HT1080 (cell line): ENCODE data around the gene GCKR. TPM values are rescaled to one million over a fixed set of nuclear protein-coding genes. Genes with fewer than 3 reads are reported as not detected.

Experiments used
- DNase-seq: peaks from one replicate; pipeline ENCODE4 v3.0.0-alpha.2; 2015; ENCODE audit warnings: low read depth
- small RNA-seq: library from RNA; depleted of rRNA; stranded (forward); fragments of <200 nt; gene quantifications from one replicate; pipeline ENCODE3, GENCODE V24; 2014
- total RNA-seq: library from RNA; depleted of rRNA; stranded (reverse); fragments of >200 nt; shearing (Covaris generic); gene quantifications from 2 replicates; pipeline ENCODE4 v1.2.3, GENCODE V29; 2014; rRNA removed

Gene GCKR
- total RNA-seq, 1 experiment from 2014 or later = not detected

DNA sequence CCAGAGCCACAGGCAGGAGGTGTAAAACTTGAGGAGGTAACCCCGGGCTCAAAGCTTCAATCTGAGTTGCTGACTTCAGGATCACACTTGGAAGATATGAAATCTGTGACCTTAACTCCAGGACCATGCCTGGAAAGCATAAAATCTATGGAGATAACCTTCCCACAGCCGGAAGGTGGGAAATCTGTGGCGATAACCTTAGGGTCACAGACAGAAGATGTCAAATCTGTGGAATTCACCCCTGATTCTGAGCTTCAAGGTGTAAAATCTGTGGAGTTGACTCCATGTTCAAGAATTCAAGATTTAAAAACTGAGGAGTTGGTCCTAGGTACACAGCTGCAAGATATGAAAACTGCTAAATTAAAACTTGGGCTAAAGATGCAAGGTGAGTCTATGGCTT, 74.6 kb downstream of the GCKR start:
- DNase-seq = no peak

DNA sequence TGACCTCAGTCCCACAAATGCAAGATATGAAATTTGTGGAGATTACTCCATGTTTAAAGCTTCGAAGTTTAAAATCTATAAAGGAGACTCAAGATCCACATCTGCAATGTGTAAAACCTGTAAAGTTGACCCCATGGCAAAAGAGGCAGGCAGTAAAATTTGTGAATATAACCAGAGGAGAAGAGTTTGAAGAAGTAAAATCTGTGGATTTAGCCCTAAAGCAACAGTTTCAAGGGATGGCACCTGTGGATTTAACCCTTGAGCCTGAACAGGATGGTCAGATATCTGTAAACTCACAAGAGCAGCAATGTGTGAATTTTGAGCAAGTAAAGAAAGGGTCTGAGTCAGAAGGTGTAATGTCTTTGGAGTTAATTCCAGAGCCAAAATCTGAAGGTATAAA, 75.0 kb downstream of the GCKR start:
- no peak for DNase-seq

DNA sequence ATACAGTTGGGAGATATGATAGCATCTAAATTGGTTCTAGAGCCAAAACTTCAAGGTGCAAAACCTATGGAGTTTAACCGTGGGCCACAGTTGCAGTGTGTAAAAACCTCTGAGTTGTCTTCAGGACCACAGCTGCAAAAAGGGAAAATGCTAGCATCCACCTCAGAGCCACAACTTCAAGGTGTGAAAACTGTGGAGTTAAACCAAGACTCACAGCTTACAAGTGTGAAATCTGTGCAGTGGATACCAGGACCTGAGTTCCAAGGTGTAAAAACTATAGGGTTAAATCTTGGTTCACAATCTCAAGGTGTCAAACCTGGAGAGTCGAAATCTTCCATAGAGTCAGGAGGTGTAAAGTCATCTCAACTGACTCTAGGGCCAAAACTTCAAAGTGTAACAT, 75.8 kb downstream of the GCKR start:
- no peak for DNase-seq

DNA sequence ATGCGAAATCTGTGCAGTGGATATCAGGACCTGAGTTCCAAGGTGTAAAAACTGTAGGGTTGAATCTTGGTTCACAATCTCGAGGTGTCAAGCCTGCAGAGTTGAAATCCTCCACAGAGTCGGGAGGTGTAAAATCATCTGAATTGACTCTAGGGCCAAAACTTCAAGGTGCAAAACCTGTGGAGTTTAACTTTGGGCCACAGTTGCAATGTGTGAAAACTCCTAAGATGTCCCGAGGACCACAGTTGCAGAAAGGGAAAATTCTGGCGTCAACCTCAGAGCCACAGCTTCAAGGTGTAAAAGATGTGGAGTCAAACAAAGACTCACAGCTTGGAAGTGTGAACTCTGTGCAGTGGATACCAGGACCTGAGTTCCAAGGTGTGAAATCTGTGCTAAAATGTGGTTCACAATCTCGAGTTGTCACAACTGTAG, 76.4 kb downstream of the GCKR start:
- DNase-seq = no peak

Small RNA genes lying within 50 kb of the gene (small RNA-seq; reads per million reads assigned to genes)
- not detected for gene RNU6-986P

Other genes starting within 250 kb of the GCKR start
- gene SLC30A3, start 233.8 kb upstream of the GCKR start, total RNA-seq = 5.0 and 13.5 TPM in 2 replicates
- gene DNAJC5G, start 221.4 kb upstream of the GCKR start, total RNA-seq = not detected in 2 replicates
- gene TRIM54, start 214.4 kb upstream of the GCKR start, total RNA-seq = 0.13 and 1.2 TPM in 2 replicates
- gene UCN, start 188.4 kb upstream of the GCKR start, total RNA-seq = 9.3 and 12.6 TPM in 2 replicates
- 80.7 and 81.5 TPM in 2 replicates for gene MPV17, start 173.7 kb upstream of the GCKR start, total RNA-seq
- 52.9 and 72.5 TPM in 2 replicates for gene GTF3C2, start 140.1 kb upstream of the GCKR start, total RNA-seq
- 29.8 and 42.1 TPM in 2 replicates for gene EIF2B4, start 126.5 kb upstream of the GCKR start, total RNA-seq
- gene SNX17, start 126.2 kb upstream of the GCKR start, total RNA-seq = 122 and 140 TPM in 2 replicates
- gene ZNF513, start 116.1 kb upstream of the GCKR start, total RNA-seq = 2.4 and 3.1 TPM in 2 replicates
- gene PPM1G, start 87.2 kb upstream of the GCKR start, total RNA-seq = 208 and 219 TPM in 2 replicates
- 55.7 and 64.2 TPM in 2 replicates for gene NRBP1, start 68.2 kb upstream of the GCKR start, total RNA-seq
- gene KRTCAP3, start 54.5 kb upstream of the GCKR start, total RNA-seq = 0.34 and 0.50 TPM in 2 replicates
- gene IFT172, start 7.1 kb upstream of the GCKR start, total RNA-seq = 9.1 and 10.5 TPM in 2 replicates
- gene FNDC4, start 1.6 kb upstream of the GCKR start, total RNA-seq = 0.88 and 1.2 TPM in 2 replicates
- 25.2 and 26.7 TPM in 2 replicates for gene ZNF512, start 86.2 kb downstream of the GCKR start, total RNA-seq
- gene CCDC121, start 132.2 kb downstream of the GCKR start, total RNA-seq = 0.88 and 1.2 TPM in 2 replicates
- 42.3 and 52.9 TPM in 2 replicates for gene GPN1, start 132.2 kb downstream of the GCKR start, total RNA-seq
- 21.3 and 23.8 TPM in 2 replicates for gene SUPT7L, start 166.8 kb downstream of the GCKR start, total RNA-seq
- gene SLC4A1AP, start 167.1 kb downstream of the GCKR start, total RNA-seq = 22.6 and 26.1 TPM in 2 replicates